ENCODE measurements around the gene MRPL52.
"Not testable (repeated sequence)": the region's sequence is repeated elsewhere in the genome, so short reads cannot be mapped to it uniquely, and the experiment has no call there.

MRPL52 gene

GRCh38 chr14:22829661-22830442 is at the start of gene MRPL52:
Gene MRPL52, plus strand, starts transcription at chr14:22829887. Its CDS starts 26 bp downstream, at chr14:22829913.
- DNase-seq (ENCODE audit: low read depth in 1 of 2, low spot score in 1 of 2), result peak; percentile 78 to 88

DNA sequence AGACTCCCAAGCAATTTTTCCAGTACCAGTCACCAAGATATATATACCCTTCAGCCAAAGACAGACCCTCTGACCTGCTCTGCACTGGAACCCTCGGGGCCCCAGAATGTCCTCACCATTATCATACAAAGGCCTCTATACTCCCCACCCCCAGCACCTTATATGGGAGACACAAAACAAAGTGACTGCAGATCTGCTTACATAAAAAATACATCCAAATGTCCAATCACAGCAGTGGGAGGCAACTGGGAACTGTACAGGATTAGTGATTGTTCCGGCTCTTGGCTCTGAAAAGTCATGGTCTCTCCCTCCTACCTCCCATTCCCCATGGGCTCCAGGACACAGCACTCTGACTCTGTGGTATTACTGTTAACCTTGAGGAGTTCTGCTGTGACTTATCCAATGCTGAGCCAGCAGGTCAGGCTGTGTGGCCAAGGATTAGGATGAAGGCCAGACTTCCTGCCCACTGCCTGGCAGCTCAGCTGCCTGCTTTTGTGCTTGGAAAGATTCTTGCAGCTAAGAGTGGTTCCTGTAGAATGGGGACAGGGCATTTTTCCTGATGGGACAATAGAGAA is 49.5 kb upstream of the MRPL52 start:
- DNase-seq (ENCODE audit: low read depth in 1 of 2, low spot score in 1 of 2), result no peak

DNA sequence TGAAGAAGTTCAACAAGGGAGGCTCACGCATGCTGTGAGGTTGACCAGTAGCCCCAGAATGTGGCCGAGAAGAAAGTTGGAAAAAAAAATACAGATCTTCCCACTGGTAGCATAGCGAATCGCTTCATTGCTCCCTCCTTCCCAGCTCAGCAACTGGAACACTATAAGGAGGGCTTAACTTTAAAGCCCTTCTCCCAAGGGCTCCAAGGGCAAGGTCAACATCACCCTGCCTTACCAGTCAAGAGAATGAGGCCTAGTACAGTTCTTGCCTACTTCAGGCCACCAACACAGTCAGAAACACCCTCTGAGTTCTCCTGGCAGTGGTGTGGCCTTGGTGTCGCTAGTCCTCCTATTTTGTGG is 48.8 kb upstream of the MRPL52 start:
- no peak for DNase-seq (ENCODE audit: low read depth in 1 of 2, low spot score in 1 of 2)

DNA sequence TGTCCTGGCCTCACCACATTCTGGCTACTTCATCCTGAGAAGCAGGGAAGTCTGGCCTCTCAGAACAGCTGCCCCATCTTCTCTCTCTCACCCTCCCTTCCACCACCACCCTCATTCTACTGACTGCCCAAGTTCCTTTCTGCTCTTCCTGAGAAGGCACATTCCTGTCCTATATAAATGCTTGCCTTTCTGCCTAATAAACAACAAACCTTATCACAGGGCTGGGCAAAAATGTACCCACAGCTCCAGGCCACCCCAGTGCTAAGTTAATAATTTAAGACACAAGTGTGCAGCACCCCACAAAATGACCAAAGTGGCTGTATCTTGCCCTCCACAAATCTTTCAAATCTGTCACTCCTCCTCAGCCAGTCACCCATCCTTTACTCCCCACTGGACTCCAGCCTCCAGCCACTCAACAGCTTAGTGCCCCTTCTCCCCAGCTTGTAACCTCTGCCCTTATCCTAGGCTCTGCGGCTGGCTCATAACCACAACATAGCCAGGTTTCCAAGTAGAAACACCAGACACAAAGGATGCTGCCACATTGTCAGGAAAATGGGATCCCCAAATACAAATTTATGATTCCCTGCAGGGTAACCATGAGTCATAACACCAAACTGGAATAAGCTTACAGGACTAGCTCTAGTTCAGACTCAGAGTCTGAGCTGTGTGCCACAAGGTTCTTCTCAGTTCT is 48.2 kb upstream of the MRPL52 start:
- DNase-seq (ENCODE audit: low read depth in 1 of 2, low spot score in 1 of 2), result no peak

GRCh38 chr14:22786685-22787084 is 43.0 kb upstream of the MRPL52 start:
- DNase-seq (ENCODE audit: low read depth in 1 of 2, low spot score in 1 of 2), result no peak

GRCh38 chr14:22791301-22791700 is 38.4 kb upstream of the MRPL52 start:
- DNase-seq (ENCODE audit: low read depth in 1 of 2, low spot score in 1 of 2), result no peak

DNA sequence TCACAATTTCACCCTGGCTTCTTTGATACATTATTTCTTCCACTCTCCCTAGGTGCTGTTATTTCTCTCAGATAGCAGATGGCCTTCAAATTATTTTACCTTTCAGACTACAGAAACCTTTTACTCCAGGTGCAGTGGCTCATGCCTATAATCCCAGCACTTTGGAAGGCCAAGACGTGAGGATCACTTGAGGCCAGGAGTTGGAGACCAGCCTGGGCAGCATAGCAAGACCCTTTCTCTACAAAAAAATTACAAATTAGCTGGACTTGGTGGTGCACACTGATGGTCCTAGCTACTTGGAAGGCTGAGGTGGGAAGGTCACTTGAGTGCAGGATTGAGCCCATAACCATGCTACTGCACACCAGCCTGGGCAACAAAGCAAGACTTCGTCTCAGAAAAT is 37.5 kb upstream of the MRPL52 start:
- no peak for DNase-seq (ENCODE audit: low read depth in 1 of 2, low spot score in 1 of 2)

GRCh38 chr14:22793550-22793949 is 36.1 kb upstream of the MRPL52 start:
- DNase-seq (ENCODE audit: low read depth in 1 of 2, low spot score in 1 of 2), result not testable (repeated sequence)

GRCh38 chr14:22793976-22794375 is 35.7 kb upstream of the MRPL52 start:
- no peak for DNase-seq (ENCODE audit: low read depth in 1 of 2, low spot score in 1 of 2)

DNA sequence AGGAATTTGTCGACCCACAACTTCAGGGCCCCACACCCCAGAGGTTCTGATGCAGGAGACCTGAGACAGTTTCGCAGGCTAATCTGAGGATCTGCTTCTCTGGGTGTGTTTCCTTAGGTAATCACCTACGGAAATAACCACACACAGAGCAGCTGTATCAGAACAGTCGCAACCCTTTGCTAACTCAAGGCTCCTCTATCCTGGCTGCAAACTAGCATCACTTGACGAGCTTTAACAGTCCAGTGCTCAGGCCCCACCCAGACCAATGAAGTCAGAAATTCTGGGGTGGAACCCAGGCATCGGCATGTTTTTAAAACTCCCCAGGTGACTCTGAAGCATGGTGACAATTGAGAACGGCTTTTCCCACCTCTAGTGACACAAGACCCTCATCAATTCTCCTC is 35.1 kb upstream of the MRPL52 start:
- DNase-seq (ENCODE audit: low read depth in 1 of 2, low spot score in 1 of 2), result no peak

- DNase-seq (ENCODE audit: low read depth in 1 of 2, low spot score in 1 of 2), result no peak
These were observed 33.5 kb upstream of the MRPL52 start for GRCh38 chr14:22796087-22796707.

GRCh38 chr14:22797017-22797917 is 32.4 kb upstream of the MRPL52 start:
- DNase-seq (ENCODE audit: low read depth in 1 of 2, low spot score in 1 of 2), result no peak

GRCh38 chr14:22798528-22798927 is 31.2 kb upstream of the MRPL52 start:
- no peak for DNase-seq (ENCODE audit: low read depth in 1 of 2, low spot score in 1 of 2)

DNA sequence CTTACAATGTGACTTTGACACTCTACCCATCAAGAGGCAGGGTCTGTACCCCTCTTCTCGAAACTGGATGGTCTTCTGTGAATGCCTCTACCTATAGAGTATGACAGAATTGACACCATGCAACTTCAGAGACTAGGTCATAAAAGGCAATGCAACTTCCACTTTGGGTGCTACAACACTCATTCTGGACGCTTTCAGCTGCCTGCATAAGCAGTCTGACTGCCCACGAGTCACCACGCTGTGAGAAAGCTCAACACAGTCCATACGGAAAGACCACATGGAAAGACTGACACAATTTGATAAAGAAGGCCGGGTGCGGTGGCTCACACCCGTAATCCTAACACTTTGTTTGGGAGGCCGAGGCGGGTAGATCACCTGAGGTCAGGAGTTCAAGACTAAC is 29.3 kb upstream of the MRPL52 start:
- no peak for DNase-seq (ENCODE audit: low read depth in 1 of 2, low spot score in 1 of 2)

GRCh38 chr14:22801716-22802115 is 28.0 kb upstream of the MRPL52 start:
- DNase-seq (ENCODE audit: low read depth in 1 of 2, low spot score in 1 of 2), result no peak

GRCh38 chr14:22802860-22803686 is 26.6 kb upstream of the MRPL52 start:
- DNase-seq (ENCODE audit: low read depth in 1 of 2, low spot score in 1 of 2), result no peak

GRCh38 chr14:22803687-22803974 is 26.1 kb upstream of the MRPL52 start:
- DNase-seq (ENCODE audit: low read depth in 1 of 2, low spot score in 1 of 2), result no peak

GRCh38 chr14:22805235-22805634 is 24.5 kb upstream of the MRPL52 start:
- DNase-seq (ENCODE audit: low read depth in 1 of 2, low spot score in 1 of 2), result not testable (repeated sequence)

DNA sequence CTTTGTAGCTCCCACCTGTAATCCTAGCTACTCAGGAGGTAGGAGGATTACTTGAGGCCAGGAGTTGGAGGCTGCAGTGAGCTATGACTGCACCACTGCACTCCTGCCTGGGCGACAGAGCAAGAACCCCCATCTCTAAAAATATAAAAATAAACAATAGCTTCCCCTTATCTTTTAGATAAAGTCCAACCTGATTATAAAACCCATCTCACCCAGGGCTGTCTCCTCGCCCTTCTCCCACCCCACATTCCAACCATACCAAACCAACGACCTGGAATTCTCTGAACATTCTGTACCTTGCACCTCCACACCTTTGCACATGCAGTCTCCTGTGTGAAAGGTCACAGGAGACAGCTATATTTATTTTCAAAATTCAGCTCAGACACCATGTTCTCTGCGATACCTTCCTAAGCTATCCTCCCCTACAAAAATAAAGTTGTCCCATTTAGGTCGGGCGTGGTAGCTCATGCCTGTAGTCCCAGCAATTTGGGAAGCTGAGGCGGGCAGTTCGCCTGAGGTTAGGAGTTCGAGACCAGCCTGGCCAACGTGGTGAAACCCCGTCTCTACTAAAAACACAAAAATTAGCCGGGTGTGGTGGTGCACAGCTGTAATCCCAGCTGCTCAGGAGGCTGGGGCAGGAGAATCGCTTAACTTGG is 22.1 kb upstream of the MRPL52 start:
- DNase-seq (ENCODE audit: low read depth in 1 of 2, low spot score in 1 of 2), result no peak
